Endothelial cell of hepatic sinusoid (primary cell): ENCODE results near the gene ATP8A2.
"Not testable (repeated sequence)": the region's sequence is repeated elsewhere in the genome, so short reads cannot be mapped to it uniquely, and the experiment has no call there.

Experiments
- in situ Hi-C: cut with HindIII; loops from 2 replicates; pipeline ENCODE4 v1.10.0; 2017; ENCODE audit warnings: low sequenced_read_pairs

Gene ATP8A2

DNA sequence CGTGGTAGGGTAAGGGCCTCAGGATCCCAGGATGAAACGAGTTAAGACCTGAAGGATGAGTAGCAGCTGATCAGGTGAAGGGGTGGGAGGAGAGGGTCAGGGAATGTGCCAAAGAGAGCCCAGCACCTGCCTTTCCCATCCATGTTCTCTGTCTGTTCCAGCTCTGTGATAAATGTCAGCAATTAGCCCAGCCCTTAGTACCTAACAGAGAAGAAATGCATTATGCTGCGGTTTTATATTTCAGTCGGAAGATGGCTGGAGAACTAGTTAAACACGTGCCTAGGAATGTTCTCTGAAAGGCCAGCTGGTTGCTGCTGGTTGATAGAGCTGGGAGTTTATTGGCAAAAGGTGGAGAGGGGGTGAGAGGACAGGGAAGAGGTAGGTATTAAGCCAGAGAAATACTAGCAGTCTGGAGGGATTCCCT lies 411.8 kb downstream of the ATP8A2 start:
- in situ Hi-C loops, result no loop called here

DNA sequence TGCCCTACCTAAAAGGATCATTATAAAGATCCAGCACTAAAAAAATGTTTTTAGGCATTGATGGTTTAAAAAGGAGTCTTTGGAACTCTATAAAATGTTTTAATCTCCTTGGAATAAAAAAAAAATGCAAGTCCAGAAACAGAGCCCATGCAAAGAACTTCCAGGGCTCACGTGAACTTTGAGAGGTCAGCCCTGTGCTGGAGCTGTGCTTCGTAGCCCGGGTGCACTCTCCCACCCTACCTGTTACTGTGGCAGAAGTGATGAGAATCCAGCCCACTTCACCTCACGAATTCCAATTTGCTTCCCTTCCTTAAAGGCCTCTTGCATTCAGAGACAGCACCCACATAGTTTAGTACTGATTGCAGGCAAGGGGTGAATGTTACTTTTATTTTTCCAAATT lies 412.3 kb downstream of the ATP8A2 start:
- in situ Hi-C loops, result no loop called here

DNA sequence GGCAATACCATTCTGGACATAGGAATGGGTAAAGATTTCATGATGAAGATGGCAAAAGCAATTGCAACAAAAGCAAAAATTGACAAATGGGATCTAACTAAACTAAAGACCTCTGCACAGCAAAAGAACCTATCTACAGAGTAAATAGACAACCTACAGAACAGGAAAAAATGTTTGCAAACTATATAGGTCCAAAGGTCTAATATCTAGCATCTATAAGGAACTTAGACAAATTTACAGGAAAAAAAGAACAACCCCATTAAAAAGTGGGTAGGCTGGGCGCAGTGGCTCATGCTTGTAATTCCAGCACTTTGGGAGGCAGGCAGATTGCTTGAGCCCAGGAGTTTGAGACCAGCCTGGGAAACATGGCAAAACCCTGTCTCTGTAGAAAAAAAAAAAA lies 418.4 kb downstream of the ATP8A2 start:
- in situ Hi-C loops, result not testable (repeated sequence)

- in situ Hi-C loops, result no loop called here
Measured at GRCh38 chr13:25795277-25795676, 423.5 kb downstream of the ATP8A2 start.

DNA sequence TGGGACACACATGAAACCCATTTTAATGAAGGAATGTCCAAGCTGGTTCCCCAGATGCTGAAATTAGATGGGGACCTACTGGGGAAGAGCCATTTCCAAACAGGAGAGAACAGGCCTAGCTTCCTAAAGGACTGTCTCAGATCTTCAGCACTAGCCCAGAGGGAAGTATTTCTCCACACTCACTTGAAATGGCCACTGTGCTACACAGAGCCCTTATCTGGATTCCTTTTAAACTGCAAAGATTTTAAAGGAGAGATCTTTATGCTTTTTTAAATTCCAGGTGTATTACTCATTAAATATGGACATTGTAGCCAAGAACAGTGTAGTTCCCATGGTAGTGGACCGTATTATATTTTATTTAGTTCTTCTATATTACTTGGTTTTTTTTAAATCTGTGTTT lies 424.7 kb downstream of the ATP8A2 start:
- in situ Hi-C loops, result no loop called here

DNA sequence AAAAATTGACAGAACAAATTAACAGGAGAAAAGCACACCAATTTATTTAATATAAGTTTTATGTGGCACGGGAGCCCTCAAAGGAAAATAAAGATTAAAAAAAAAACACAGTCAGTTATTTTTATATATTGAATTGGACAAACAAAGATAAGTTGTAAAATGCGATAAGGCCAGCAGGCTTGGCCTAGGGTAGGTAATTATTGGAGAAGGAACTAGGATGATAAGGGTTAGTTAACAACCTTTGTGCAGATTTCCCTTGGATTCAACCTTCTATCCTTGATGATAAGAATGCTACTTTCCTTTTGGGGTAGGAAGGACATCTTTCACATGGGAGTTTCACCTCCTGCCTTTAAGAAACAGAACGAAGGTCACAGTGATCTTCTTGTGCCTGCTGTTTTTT lies 427.2 kb downstream of the ATP8A2 start:
- in situ Hi-C loops, result no loop called here

- in situ Hi-C loops, result no loop called here
Measured at GRCh38 chr13:25800523-25800922, 428.7 kb downstream of the ATP8A2 start.

- in situ Hi-C loops, result no loop called here
Measured at GRCh38 chr13:25802579-25802978, 430.8 kb downstream of the ATP8A2 start.

DNA sequence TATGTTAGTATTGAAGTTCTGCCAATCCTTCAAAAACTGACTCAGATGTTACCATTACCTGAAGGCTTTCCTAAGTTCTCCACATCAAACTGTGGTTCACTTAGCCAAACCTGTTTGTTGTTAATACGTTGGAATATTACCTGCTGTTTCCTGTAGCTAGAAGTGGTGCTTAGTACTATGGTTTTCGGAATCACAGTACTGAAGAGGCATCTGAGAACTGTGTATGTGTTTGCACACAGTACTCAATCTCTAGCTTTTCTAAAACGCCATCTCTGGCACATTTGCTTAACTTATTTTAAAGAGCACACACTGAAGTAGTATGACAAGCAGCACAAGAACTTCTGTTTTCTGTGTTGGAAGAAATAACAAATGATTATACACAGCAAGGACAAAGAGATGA lies 431.9 kb downstream of the ATP8A2 start:
- in situ Hi-C loops, result no loop called here

DNA sequence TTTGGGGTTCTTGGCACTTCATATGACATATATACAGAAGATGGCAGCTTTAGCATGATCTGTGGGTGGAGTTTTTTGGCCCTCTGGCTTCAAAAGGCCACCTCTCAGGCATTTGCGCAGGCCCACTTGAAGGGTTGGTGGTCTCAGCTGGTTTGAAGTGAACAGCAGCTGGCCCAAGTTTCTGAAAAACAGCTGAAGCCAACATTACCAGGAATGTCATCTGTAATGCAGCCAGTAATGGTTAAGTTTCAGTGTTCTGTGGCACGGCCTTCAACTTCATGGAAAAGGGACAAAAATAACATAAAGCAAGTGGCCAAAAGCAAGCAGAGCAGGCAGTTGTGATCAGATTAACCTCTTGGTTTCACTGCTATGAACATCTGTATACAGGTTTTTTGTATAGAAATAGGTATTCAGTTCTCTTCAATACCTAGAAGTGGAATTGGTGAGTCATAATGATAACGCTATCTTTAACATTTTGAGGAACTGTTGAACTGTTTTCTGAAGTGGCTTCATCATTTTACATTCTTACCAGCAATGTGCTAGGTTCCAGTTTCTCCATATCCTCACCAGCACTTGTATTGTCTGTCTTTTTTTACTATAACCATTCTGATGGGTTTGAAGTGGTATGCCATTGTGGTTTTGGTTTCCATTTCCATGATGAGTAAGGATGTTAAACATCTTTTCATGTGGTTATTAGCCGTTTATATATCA lies 434.6 kb downstream of the ATP8A2 start:
- in situ Hi-C loops, result no loop called here

DNA sequence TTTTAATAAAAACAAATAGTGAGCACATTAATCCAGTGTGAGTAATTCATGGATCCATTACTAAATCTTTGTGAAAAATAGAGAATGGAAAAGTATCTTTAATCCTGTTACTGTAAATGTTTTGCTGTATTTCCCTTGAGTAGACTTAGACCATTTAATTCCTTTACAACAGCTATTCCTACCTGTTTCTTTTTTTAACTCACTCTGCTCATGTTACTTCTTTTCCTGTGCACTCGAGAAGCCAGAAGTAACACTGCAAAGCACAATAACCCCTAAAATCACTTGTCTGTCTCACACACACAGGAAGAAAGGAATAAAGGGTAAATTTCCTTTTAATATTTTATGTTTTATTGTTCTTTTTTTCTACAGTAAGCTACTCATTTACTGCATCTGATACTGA lies 435.8 kb downstream of the ATP8A2 start:
- in situ Hi-C loops, result no loop called here

DNA sequence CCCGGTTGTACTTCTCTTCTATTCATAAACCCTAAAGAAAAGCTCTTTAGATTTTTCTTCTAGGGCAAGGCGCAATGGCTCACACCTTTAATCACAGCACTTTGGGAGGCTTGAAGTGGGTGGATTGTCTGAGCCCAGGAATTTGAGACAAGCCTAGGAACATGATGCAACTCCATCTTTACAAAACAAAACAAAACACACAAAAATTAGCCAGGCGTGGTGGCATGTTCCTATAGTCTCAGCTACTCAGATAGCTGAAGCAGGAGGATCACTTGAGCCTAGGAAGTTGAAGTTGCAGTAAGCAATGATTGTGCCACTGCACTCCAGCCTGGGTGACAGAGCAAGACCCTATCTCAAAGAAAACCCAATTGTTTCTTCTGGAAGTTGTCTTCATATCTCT lies 439.7 kb downstream of the ATP8A2 start:
- in situ Hi-C loops, result no loop called here

GRCh38 chr13:25816239-25816638 lies 444.5 kb downstream of the ATP8A2 start:
- in situ Hi-C loops, result no loop called here

- in situ Hi-C loops, result no loop called here
Measured at GRCh38 chr13:25819856-25820530, 448.2 kb downstream of the ATP8A2 start.

DNA sequence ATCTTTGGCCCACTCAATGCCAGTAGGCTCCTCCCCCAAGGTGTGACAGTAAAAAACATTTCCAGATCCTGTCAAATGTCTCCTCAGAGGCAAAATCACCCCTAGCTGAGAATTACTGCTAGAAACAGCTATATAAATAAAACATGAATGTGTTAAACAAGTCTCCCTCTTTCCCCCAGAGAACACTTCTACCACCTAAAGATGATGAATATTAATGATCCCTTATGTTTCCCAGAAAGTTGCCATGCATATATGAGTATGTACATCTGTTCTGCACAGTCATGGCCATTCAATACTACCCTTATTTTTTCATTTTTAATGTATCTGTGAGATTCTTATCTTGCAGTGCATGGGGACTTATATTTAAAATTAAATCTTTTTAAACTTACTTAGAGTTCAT lies 450.0 kb downstream of the ATP8A2 start:
- in situ Hi-C loops, result no loop called here

GRCh38 chr13:25827221-25827620 lies 455.4 kb downstream of the ATP8A2 start:
- in situ Hi-C loops, result not testable (repeated sequence)

DNA sequence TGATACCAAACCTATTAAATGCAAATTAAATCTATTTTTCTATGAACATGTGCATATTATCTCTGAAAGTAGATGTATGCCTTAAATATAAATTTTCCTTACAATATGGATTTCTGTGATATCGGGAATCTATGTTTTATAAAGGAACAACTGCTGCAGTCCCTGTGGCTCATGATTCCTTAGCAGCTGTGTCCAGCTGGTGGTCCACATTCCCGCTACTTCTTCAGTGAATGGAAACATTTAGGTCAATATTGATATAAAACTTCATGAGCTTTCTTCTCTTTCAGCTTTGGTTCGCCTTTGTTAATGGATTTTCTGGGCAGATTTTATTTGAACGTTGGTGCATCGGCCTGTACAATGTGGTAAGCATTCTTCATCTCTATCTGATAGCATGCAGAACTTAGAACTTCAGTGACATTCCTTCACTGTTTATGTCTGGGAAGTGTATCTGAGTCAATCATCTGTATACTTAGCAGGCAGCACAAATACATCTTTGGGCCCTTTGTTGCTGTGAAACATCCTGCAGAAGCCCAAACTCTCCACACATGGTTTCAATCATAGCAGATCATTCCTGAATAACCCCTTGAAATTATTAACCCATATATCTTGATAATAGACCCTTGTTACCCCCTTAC lies 456.2 kb downstream of the ATP8A2 start:
- in situ Hi-C loops, result no loop called here

- in situ Hi-C loops, result no loop called here
Measured at GRCh38 chr13:25833761-25834160, 462.0 kb downstream of the ATP8A2 start.

- in situ Hi-C loops, result no loop called here
Measured at GRCh38 chr13:25836574-25837336, 465.0 kb downstream of the ATP8A2 start.

DNA sequence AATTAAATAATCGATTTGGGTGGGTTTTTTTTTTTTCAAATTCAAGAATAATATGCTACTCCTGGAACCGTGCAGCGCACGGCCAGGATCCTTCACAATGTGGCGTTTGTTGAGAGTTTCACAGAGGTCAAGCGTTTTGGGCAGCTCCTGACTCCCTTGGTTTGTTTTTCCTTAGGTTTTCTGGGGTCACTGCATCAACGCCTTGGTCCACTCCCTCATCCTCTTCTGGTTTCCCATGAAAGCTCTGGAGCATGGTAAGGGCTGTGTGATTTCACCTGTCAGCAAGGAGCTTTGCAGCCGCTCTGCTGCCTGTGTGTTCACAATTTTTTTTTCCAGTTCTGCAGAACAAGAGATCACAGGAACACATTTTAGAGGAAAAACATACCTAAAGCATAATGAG lies 467.6 kb downstream of the ATP8A2 start:
- in situ Hi-C loops, result no loop called here

DNA sequence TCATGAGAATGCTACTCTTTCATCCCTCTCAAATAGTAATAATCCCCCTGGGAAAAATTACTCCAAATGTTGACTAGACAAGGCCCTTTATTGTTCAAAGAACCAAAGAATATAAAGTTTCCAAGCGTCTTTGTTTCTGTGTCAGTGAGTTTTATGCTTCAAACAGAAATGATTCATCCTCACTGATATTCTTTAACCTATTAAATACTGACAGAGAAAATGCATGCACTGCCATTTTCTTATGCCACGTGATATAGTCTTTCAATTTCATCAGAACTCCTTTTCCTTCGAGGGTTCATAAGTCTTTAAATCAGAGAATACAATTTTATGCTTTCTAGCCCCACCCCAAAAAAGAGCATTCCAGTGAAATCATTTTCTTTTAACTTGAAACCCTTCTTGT lies 468.5 kb downstream of the ATP8A2 start:
- in situ Hi-C loops, result no loop called here
